Activated naive CD8-positive, alpha-beta T cell treated with anti-CD3 and anti-CD28 coated beads, Interleukin-2, amount 50 U/mL, for 16 hours (primary cell): ENCODE results near the gene ERV3-1.
"Not testable (repeated sequence)": the region's sequence is repeated elsewhere in the genome, so short reads cannot be mapped to it uniquely, and the experiment has no call there.

ENCODE experiments used
- DNase-seq: peaks from one replicate; pipeline ENCODE4 v3.0.0-alpha.2; 2020; ENCODE audit warnings: low read depth, low spot score

Gene ERV3-1

GRCh38 chr7:64944667-64945502 is 61.6 kb downstream of the ERV3-1 start:
- not testable (repeated sequence) for DNase-seq
